ENCODE data around the gene FGF19.

Gene FGF19

DNA sequence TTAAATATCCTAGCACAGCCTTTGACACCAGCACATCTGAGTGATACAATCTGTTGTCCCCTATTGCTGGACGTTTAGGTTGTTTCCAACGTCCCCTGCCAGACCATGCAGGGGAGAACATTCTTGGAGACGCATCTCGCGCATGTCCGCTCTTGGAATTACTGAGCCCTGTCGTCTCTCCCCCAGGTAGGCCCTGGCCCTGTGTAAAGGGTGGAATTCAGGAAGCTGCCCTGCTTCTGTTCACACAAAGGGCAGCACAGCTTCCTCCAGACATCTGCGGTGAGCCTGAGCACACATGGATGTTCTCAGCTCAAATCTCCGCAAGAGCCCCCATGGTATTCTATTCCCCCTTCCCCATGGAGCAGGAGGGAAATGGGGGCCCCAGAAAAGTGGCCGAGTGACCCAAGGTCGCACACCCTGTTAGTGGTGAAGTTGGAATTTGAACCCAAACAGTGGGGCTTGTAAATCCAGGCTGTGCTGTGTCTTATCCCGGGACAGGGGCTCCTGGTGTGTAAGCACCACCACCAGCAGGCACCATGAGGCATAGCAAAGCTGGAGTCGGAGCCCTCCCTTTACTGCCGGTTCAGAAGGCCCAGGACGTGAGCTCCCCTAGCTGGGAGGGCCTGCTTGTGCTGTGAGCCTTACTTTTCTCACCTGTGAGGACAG, 5.0 kb upstream of the FGF19 start:
- Histone ChIP-seq H3K4me3 (ENCODE audit: low read length) (no peak overlapping the region), H4K20me1 (ENCODE audit: control insufficient read depth, insufficient read depth, low read depth, low read length) (0 out of 2 replicates have a peak, but pooled peaks cover 2% of the 10 kb centered on the region), H3K27me3 (ENCODE audit: control insufficient read depth, low read length) (peaks cover 17% of the 10 kb centered on the region)

DNA sequence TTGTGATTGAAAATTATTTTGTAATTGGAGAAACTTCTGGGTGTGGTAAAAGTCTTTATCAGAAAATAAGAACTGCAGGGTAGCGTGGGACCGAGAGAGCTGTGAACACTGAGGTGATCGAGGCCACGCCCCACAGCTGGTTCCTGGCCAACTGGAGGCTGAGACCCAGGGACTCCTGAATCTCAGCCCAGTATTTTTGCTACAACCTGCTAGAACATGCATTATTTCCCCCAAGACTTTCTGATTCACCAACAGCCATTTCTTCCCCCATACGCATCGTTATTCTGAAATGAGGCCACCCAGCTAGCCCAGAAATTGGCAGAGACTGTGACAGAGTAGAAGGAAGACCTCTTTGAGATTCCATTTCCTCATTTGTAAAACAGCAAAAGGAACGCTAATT, 3.4 kb upstream of the FGF19 start:
- Histone ChIP-seq H3K9me2 (replicated peaks; ENCODE audit: control insufficient read depth, low read length) (no peaks in the 10 kb centered on the region), H3K9me3 (ENCODE audit: control insufficient read depth, insufficient read depth, low read length) (no peaks in the 10 kb centered on the region), H4K20me1 (ENCODE audit: control insufficient read depth, insufficient read depth, low read depth, low read length) (0 out of 2 replicates have a peak, but pooled peaks cover 2% of the 10 kb centered on the region), H3K4me3 (ENCODE audit: low read length) (no peak overlapping the region), H3K79me2 (ENCODE audit: control insufficient read depth, low read length) (no peaks in the 10 kb centered on the region), H3K36me3 (ENCODE audit: control insufficient read depth, low read length) (no peaks in the 10 kb centered on the region), H3F3A (ENCODE audit: control insufficient read depth, insufficient read depth) (no peaks in the 10 kb centered on the region), H3K27me3 (ENCODE audit: control insufficient read depth, low read length) (peaks cover 17% of the 10 kb centered on the region), H3K4me2 (ENCODE audit: low read length) (no peak overlapping the region), H3K27ac (ENCODE audit: low read depth, low read length) (no peak overlapping the region), H3K4me1 (ENCODE audit: control insufficient read depth, low read length) (peaks cover 6% of the 10 kb centered on the region)
- TF ChIP-seq, protein P1, sequence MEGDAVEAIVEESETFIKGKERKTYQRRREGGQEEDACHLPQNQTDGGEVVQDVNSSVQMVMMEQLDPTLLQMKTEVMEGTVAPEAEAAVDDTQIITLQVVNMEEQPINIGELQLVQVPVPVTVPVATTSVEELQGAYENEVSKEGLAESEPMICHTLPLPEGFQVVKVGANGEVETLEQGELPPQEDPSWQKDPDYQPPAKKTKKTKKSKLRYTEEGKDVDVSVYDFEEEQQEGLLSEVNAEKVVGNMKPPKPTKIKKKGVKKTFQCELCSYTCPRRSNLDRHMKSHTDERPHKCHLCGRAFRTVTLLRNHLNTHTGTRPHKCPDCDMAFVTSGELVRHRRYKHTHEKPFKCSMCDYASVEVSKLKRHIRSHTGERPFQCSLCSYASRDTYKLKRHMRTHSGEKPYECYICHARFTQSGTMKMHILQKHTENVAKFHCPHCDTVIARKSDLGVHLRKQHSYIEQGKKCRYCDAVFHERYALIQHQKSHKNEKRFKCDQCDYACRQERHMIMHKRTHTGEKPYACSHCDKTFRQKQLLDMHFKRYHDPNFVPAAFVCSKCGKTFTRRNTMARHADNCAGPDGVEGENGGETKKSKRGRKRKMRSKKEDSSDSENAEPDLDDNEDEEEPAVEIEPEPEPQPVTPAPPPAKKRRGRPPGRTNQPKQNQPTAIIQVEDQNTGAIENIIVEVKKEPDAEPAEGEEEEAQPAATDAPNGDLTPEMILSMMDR (IDR thresholded peaks at IDR 0.05; ENCODE audit: low read depth, low read length, poor library complexity, severe bottlenecking): no peak
- TF ChIP-seq EZH2phosphoT487 (IDR thresholded peaks at IDR 0.05; ENCODE audit: borderline replicate concordance, low read length): no peak

More for the DNA sequence above, 5.0 kb upstream of the FGF19 start:
- H3K36me3 ChIP-seq (ENCODE audit: control insufficient read depth, low read length): no peaks in the 10 kb centered on the region
- no peak overlapping the region for H3K27ac ChIP-seq (ENCODE audit: low read depth, low read length)
- no peaks in the 10 kb centered on the region for H3K9me3 ChIP-seq (ENCODE audit: control insufficient read depth, insufficient read depth, low read length)
- peaks cover 10% of the 10 kb centered on the region for H3K4me1 ChIP-seq (ENCODE audit: control insufficient read depth, low read length)
- no peaks in the 10 kb centered on the region for H3F3A ChIP-seq (ENCODE audit: control insufficient read depth, insufficient read depth)
- H3K79me2 ChIP-seq (ENCODE audit: control insufficient read depth, low read length): no peaks in the 10 kb centered on the region
- no peak overlapping the region for H3K4me2 ChIP-seq (ENCODE audit: low read length)
- no peak for TF ChIP-seq EZH2phosphoT487 (IDR thresholded peaks at IDR 0.05; ENCODE audit: borderline replicate concordance, low read length)
- TF ChIP-seq, protein P1 (IDR thresholded peaks at IDR 0.05; ENCODE audit: low read depth, low read length, poor library complexity, severe bottlenecking): no peak
- no peaks in the 10 kb centered on the region for H3K9me2 ChIP-seq (replicated peaks; ENCODE audit: control insufficient read depth, low read length)

DNA sequence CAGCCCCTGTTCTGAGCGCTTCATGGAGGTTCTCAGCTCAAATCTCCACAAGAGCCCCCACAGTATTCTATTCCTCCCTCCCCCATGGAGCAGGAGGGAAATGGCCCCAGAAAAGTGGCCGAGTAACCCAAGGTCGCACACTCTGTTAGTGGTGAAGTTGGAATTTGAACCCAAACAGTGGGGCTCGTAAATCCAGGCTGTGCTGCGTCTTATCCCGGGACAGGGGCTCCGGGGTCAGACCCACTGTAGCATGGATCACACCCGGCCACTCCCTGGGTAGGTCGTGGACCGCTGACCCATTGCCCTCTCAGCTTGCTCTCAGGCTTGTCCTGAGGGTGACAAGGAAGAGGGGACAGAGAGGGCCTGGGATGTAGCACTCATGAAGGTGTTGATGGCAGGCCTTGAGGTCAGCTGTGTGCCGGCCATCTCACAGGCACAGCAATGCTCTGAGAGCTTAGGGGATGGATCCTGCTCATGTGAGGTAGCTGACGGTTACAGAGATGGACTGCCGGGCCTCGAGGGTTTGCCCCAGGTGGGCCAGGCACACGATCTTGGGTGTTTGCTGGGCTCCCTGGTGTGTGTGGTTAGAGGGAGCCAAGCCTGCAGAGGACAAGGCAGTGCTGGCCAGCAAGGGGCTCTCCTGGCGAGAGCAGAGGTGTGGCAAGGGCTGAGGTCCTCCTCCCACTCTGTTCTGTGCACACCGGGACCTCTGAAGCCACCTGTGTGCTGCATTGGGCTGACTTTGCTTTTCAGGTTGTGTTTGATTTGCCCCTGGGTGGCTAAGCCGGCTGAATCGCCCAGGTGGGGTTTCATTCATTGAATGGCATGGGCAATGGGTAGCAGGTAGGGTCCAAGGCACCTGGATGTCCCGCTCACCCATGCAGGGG, 2.3 kb upstream of the FGF19 start:
- Histone ChIP-seq H3K4me1 (ENCODE audit: control insufficient read depth, low read length) (no peaks in the 10 kb centered on the region), H3K4me3 (ENCODE audit: low read length) (no peak overlapping the region), H3F3A (ENCODE audit: control insufficient read depth, insufficient read depth) (no peaks in the 10 kb centered on the region), H3K9me3 (ENCODE audit: control insufficient read depth, insufficient read depth, low read length) (no peaks in the 10 kb centered on the region), H3K27ac (ENCODE audit: low read depth, low read length) (no peak overlapping the region), H3K36me3 (ENCODE audit: control insufficient read depth, low read length) (no peaks in the 10 kb centered on the region), H3K27me3 (ENCODE audit: control insufficient read depth, low read length) (peaks cover 17% of the 10 kb centered on the region), H3K9me2 (replicated peaks; ENCODE audit: control insufficient read depth, low read length) (no peaks in the 10 kb centered on the region), H4K20me1 (ENCODE audit: control insufficient read depth, insufficient read depth, low read depth, low read length) (0 out of 2 replicates have a peak, but pooled peaks cover 2% of the 10 kb centered on the region), H3K79me2 (ENCODE audit: control insufficient read depth, low read length) (no peaks in the 10 kb centered on the region), H3K4me2 (ENCODE audit: low read length) (no peak overlapping the region)
- no peak for TF ChIP-seq EZH2phosphoT487 (IDR thresholded peaks at IDR 0.05; ENCODE audit: borderline replicate concordance, low read length)
- TF ChIP-seq, protein P1 (IDR thresholded peaks at IDR 0.05; ENCODE audit: low read depth, low read length, poor library complexity, severe bottlenecking): no peak

Measured in DOHH2 (cell line).